Measurements from ENCODE around the gene NCAN. TPM values are rescaled to one million over a fixed set of nuclear protein-coding genes. Genes with fewer than 3 reads are reported as not detected.

NCAN gene
- total RNA-seq, 1 donor from 2014 or later = 186 TPM

DNA sequence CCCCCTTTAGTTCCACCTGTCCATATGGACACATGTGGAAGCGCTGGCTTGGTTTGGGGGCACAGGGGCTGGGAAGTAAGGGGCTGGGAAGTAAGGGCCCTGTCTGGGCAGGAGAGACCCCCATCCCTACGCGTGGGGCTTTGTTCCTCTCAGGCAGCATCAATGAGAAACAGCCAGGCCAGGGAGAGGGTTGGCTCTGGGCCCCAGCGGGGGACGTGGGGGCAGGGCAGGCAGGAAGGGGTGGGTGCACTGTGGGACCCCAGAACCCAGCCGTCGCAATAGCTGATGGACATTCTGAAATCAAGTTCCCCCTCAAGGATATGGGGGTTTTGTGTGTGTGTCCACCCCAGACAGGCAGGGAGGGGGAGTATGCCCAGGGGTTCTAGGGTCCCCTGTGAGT lies 1.2 kb downstream of the NCAN start:
- Mint-ChIP-seq H3K36me3 (ENCODE audit: unreplicated experiment) (peaks cover 4% of the 10 kb centered on the region), H3K27ac (ENCODE audit: unreplicated experiment) (peak overlapping the region; percentile 84), H3K27me3 (ENCODE audit: unreplicated experiment) (peaks cover 16% of the 10 kb centered on the region), H3K4me1 (ENCODE audit: low read depth, unreplicated experiment) (peaks cover 22% of the 10 kb centered on the region), H3K4me3 (ENCODE audit: unreplicated experiment) (peak overlapping the region; percentile 89), H3K9me3 (ENCODE audit: unreplicated experiment) (peaks cover 5% of the 10 kb centered on the region)
- TF ChIP-seq, protein P1, sequence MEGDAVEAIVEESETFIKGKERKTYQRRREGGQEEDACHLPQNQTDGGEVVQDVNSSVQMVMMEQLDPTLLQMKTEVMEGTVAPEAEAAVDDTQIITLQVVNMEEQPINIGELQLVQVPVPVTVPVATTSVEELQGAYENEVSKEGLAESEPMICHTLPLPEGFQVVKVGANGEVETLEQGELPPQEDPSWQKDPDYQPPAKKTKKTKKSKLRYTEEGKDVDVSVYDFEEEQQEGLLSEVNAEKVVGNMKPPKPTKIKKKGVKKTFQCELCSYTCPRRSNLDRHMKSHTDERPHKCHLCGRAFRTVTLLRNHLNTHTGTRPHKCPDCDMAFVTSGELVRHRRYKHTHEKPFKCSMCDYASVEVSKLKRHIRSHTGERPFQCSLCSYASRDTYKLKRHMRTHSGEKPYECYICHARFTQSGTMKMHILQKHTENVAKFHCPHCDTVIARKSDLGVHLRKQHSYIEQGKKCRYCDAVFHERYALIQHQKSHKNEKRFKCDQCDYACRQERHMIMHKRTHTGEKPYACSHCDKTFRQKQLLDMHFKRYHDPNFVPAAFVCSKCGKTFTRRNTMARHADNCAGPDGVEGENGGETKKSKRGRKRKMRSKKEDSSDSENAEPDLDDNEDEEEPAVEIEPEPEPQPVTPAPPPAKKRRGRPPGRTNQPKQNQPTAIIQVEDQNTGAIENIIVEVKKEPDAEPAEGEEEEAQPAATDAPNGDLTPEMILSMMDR (IDR thresholded peaks at IDR 0.05; ENCODE audit: partially characterized antibody, unreplicated experiment) = no peak
- peak; percentile 40 for DNase-seq

DNA sequence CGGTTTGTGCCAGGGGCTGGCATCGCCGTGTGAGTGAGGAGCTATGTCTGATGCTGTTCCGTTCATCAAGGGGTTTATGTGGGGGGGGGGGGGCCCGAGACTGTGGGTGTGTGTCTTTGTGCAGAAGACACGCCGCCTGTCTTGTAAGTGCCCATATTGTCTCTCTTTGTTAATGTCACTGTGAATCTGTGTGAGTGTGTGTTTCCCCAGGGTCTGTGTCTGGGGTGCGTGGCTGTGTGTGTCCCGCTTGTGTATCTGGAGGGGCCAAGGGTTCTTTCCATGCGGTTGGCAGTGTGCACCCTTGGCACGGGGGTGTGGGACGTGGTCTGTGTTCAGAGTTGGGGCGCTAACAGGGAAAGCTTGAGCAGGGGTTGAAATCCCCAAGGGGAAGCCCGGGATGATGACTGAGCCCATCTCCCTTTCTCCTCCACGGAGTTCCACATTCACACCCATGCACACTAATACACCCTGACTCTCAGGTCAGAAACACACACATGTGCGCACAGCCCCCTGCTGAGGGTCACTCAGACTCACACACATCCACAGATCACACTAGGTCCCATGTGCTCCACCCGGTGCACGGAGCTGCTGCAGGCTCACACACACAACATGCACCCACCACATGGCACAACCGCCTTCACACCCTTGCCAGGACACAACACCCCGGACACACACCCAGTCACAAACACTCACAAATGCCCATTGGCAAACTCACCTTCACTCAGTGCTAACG lies 1.8 kb downstream of the NCAN start:
- Mint-ChIP-seq H3K9me3 (ENCODE audit: unreplicated experiment) (peaks cover 5% of the 10 kb centered on the region), H3K27ac (ENCODE audit: unreplicated experiment) (peak overlapping the region; percentile 84), H3K4me3 (ENCODE audit: unreplicated experiment) (peak overlapping the region; percentile 89), H3K4me1 (ENCODE audit: low read depth, unreplicated experiment) (peaks cover 22% of the 10 kb centered on the region), H3K36me3 (ENCODE audit: unreplicated experiment) (peaks cover 4% of the 10 kb centered on the region), H3K27me3 (ENCODE audit: unreplicated experiment) (peaks cover 16% of the 10 kb centered on the region)
- DNase-seq = no peak
- TF ChIP-seq, protein P1 (IDR thresholded peaks at IDR 0.05; ENCODE audit: partially characterized antibody, unreplicated experiment) = no peak

DNA sequence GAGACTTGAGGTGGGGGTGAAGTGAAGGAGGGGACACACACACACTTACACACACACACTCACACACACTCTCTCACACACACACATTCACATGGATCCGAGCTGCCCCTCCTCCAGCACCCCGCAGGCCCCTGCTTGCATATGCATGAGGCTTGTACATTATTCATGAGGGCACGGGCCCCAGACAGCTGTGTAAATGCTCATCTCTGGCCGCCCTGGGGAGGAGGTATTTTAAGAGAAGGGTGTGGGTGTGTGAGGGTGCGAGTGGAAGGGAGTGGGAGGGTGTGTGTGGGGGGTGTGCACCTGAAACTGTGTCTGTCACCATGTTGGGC lies 2.4 kb downstream of the NCAN start:
- peaks cover 4% of the 10 kb centered on the region for H3K36me3 Mint-ChIP-seq (ENCODE audit: unreplicated experiment)
- peaks cover 16% of the 10 kb centered on the region for H3K27me3 Mint-ChIP-seq (ENCODE audit: unreplicated experiment)
- H3K4me3 Mint-ChIP-seq (ENCODE audit: unreplicated experiment) = peak overlapping the region; percentile 89
- H3K9me3 Mint-ChIP-seq (ENCODE audit: unreplicated experiment) = peaks cover 5% of the 10 kb centered on the region
- peak overlapping the region; percentile 84 for H3K27ac Mint-ChIP-seq (ENCODE audit: unreplicated experiment)
- TF ChIP-seq, protein P1 (IDR thresholded peaks at IDR 0.05; ENCODE audit: partially characterized antibody, unreplicated experiment) = no peak
- peaks cover 22% of the 10 kb centered on the region for H3K4me1 Mint-ChIP-seq (ENCODE audit: low read depth, unreplicated experiment)
- DNase-seq = peak; percentile 77

DNA sequence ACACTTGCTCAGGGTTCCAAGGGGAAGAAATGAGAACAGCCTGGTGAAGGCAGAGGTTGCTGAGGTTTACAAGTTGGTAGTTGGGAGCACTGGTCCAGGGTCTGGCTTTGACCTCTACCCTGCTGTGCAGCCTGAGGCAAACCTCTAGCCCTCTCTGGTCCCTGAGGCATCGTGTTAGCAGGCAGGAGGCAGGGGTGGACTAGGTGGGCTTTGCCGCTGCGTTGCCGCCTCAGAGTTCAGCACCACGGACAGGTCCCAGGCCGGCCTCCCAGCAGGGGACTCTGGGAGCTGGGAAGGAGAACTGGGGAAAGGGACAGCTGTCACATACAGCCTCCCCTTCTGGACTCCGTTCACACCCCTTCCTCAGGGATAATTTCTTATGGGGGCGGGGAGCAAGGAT lies 3.1 kb downstream of the NCAN start:
- peak overlapping the region; percentile 84 for H3K27ac Mint-ChIP-seq (ENCODE audit: unreplicated experiment)
- DNase-seq = no peak
- peak overlapping the region; percentile 89 for H3K4me3 Mint-ChIP-seq (ENCODE audit: unreplicated experiment)
- H3K9me3 Mint-ChIP-seq (ENCODE audit: unreplicated experiment) = peaks cover 5% of the 10 kb centered on the region
- H3K36me3 Mint-ChIP-seq (ENCODE audit: unreplicated experiment) = peaks cover 4% of the 10 kb centered on the region
- peaks cover 16% of the 10 kb centered on the region for H3K27me3 Mint-ChIP-seq (ENCODE audit: unreplicated experiment)
- TF ChIP-seq, protein P1 (IDR thresholded peaks at IDR 0.05; ENCODE audit: partially characterized antibody, unreplicated experiment) = no peak
- peaks cover 22% of the 10 kb centered on the region for H3K4me1 Mint-ChIP-seq (ENCODE audit: low read depth, unreplicated experiment)

DNA sequence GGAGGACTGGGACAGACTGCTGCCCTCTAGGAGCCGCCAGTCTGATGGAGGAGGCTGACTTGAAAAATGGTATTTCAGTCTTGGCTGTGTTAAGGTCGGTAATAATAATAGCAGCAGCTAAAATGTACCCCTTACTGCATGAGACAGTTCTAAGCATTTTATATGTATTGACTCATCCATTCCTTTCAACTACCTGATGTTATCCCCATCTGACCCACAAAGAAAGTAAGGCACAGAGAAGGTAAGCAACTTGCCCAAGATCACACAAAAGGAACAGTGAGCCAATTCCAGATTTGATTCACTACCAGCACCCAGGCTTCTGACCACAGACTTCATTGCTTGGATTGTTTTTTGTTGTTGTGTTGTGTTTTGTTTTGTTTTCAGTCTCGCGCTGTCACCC lies 4.0 kb downstream of the NCAN start:
- Mint-ChIP-seq H3K4me3 (ENCODE audit: unreplicated experiment) (peak overlapping the region; percentile 42), H3K27ac (ENCODE audit: unreplicated experiment) (no peak overlapping the region), H3K4me1 (ENCODE audit: low read depth, unreplicated experiment) (peaks cover 19% of the 10 kb centered on the region), H3K27me3 (ENCODE audit: unreplicated experiment) (peaks cover 14% of the 10 kb centered on the region), H3K36me3 (ENCODE audit: unreplicated experiment) (peaks cover 4% of the 10 kb centered on the region), H3K9me3 (ENCODE audit: unreplicated experiment) (peaks cover 5% of the 10 kb centered on the region)
- TF ChIP-seq, protein P1 (IDR thresholded peaks at IDR 0.05; ENCODE audit: partially characterized antibody, unreplicated experiment) = no peak
- no peak for DNase-seq
